HUES48 (cell line): ENCODE results near the gene ZSCAN9.

Experiments used
- H3K27ac ChIP-seq: one replicate; pipeline ENCODE4 v1.7.0; 2013; ENCODE audit warnings: low read depth, low read length, inconsistent platforms
- H3K27me3 ChIP-seq: 2 replicates; pipeline ENCODE4 v1.6.1; 2013; ENCODE audit warnings: mild to moderate bottlenecking, low read length; ENCODE audit not compliant: control insufficient read depth, insufficient read depth
- H3K36me3 ChIP-seq: 2 replicates; pipeline ENCODE4 v1.6.1; 2013; ENCODE audit warnings: low read length; ENCODE audit not compliant: control insufficient read depth, insufficient read depth
- H3K4me1 ChIP-seq: 2 replicates; pipeline ENCODE4 v1.6.1; 2013; ENCODE audit warnings: mild to moderate bottlenecking, low read length; ENCODE audit not compliant: control insufficient read depth, insufficient read depth
- H3K4me3 ChIP-seq: 2 replicates; pipeline ENCODE4 v1.5.1; 2013; ENCODE audit warnings: mild to moderate bottlenecking, low read depth, low read length
- H3K9ac ChIP-seq: 2 replicates; pipeline ENCODE4 v1.6.1; 2013; ENCODE audit warnings: mild to moderate bottlenecking, low read depth, low read length, moderate library complexity
- H3K9me3 ChIP-seq: 2 replicates; pipeline ENCODE4 v1.6.1; 2013; ENCODE audit warnings: low read length; ENCODE audit not compliant: control insufficient read depth, insufficient read depth

The ZSCAN9 gene

DNA sequence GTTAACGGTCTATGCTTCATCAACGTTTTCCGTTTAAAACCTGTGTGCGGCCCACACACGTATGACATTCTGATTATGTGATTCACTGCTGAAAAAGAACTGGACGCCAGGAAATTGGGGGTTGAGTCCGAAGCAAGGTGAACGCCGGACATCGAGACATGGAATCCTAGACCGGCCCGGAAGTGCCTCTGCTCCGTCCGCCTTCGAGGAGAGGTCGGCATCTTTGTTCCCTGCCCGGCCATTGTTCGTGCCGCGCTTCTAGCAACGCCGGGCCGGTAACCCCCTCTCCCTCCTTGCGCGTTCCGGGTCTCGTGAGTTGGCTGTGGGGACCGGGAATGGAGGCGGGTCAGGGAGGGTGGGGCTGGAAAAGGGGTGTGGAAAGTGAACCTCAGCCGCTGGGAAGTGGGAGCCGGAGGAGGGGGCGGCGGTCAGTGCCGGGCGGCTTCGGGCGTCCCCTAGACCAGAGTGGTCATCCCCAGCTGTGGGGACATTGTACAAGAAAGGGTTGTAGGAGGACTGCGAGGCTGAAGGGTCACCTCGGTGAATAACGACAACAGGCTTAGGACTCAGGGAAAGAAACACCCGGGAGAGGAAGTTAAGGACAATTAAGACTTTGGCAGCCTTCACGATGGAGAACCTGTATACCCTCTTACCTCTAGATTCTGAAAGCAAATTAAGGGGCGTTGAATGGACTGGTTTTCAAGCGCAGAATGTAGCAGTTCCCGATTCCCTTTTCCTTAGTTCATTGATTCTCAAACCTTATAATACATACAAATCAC lies at the start of gene ZSCAN9:
Gene ZSCAN9 (plus strand): TSS at position 220 of the 779 bp plus-strand sequence. CDS start 1,810 bp downstream, outside the sequence.
- Histone ChIP-seq H3K27ac (peak within 1 kb of the TSS; percentile 77), H3K4me3 (peak within 1 kb of the TSS; percentile 94), H3K9me3 (no peaks in the 10 kb centered on the region; the same call in 1 of the 2 replicates), H3K36me3 (peaks cover 31% of the 10 kb centered on the region), H3K9ac (peak within 1 kb of the TSS; percentile 14), H3K4me1 (0 out of 2 replicates have a peak, but pooled peaks cover 6% of the 10 kb centered on the region), H3K27me3 (peaks cover 39% of the 10 kb centered on the region)

DNA sequence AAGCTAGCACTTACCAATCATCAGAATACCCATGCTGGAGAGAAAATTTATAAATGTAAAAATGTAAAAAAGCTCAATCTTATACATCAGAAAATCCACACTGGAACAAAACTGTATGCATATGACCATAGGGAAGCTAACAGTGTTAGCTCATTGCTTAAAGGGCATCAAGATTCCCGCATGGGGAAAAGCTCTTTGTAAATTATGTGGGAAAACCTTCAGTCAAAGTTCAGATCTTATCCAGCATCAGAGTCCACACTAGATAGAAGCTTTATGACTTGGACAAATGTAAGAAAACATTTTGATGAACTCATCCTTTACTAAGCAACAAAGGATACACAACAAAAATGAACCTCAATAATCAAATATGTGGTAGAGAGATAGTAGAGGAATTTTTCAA lies 48.7 kb upstream of the ZSCAN9 start:
- Histone ChIP-seq H3K4me3 (no peak overlapping the region), H3K9me3 (no peaks in the 10 kb centered on the region), H3K36me3 (no peaks in the 10 kb centered on the region), H3K27me3 (peaks cover 3% of the 10 kb centered on the region; the same call in 1 of the 2 replicates), H3K4me1 (no peaks in the 10 kb centered on the region), H3K27ac (no peak overlapping the region), H3K9ac (no peak overlapping the region)

DNA sequence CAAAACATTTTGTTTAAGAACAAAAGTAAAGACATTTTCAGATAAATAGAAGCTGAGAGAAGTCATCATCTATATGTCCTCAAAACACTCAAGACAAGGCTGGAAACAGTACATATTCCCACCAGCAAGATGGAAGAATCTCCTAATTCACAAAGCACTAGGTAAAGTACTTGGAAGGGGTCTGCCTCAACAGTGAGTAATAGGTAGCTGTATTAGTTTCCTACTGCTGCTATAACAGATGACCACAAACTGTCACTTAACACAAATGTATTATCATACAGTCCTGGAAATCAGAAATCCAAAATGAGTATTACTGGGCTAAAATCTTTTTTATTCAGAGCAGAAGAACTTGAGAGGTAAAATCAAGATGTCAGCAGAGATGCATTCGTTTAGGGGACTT lies 42.8 kb upstream of the ZSCAN9 start:
- Histone ChIP-seq H3K9me3 (peaks cover 9% of the 10 kb centered on the region), H3K4me1 (no peaks in the 10 kb centered on the region), H3K27me3 (no peaks in the 10 kb centered on the region; the same call in 1 of the 2 replicates), H3K36me3 (no peaks in the 10 kb centered on the region), H3K27ac (no peak overlapping the region), H3K9ac (no peak overlapping the region), H3K4me3 (no peak overlapping the region)

DNA sequence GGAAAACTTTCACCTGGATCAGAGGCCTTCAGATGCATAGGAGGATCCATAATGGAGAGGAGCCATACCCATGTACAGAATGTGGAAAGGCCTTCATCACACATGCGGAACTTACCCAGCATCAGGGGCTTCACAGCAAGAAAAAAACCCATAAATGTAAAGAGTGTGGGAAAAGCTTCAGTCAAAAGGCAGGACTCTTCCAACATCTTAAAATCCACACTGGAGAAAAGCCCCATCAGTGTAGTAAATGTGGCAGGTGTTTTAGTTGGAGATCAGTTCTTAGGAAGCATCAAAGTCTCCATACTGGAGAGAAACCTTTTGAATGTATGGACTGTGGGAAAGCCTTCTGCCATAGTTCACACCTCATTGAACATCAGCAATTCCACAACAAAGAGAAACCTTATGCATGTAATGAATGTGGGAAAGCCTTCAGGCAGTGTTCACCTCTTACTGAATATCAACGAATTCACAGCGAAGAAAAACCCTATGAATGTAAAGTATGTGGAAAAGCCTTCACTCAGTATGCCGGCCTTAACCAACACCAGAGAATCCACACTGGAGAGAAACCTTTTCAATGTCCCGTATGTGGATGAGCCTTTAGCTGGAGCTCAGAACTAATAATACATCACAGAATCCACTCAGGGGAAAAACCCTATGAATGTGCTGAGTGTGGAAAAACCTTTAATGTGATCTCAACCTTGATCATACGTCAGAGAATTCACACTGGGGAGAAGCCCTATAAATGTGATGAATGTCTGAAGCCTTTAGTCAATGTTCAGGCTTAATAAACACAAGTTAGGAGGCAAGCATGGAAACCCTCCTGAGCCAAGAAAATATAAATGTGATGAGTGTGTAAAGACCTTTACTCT lies 36.7 kb upstream of the ZSCAN9 start:
- Histone ChIP-seq H3K9me3 (peaks cover 42% of the 10 kb centered on the region), H3K4me1 (no peaks in the 10 kb centered on the region), H3K4me3 (no peak overlapping the region), H3K27me3 (no peaks in the 10 kb centered on the region), H3K27ac (no peak overlapping the region), H3K9ac (no peak overlapping the region), H3K36me3 (no peaks in the 10 kb centered on the region)

DNA sequence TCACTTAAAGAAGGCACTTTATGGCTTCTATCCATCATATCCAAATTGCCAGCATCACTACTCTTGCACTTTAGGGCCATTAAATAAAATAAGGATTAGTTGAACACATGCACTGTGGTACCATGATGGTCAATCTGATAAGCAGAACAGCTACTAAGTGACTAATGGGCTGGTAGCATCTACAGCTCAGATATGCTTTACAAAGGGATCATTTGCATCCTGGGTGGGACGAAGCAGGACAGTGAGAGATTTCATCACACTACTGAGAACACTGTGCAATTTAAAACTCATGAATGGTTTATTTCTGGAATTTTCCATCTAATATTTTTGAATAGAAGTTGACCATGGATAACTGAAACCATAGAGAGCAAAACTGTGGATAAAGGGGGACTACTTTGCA lies 25.1 kb upstream of the ZSCAN9 start:
- Histone ChIP-seq H3K4me1 (peaks cover 2% of the 10 kb centered on the region; the same call in 1 of the 2 replicates), H3K9ac (no peak overlapping the region), H3K27me3 (peaks cover 35% of the 10 kb centered on the region), H3K9me3 (no peaks in the 10 kb centered on the region), H3K27ac (no peak overlapping the region), H3K36me3 (no peaks in the 10 kb centered on the region), H3K4me3 (no peak overlapping the region)

DNA sequence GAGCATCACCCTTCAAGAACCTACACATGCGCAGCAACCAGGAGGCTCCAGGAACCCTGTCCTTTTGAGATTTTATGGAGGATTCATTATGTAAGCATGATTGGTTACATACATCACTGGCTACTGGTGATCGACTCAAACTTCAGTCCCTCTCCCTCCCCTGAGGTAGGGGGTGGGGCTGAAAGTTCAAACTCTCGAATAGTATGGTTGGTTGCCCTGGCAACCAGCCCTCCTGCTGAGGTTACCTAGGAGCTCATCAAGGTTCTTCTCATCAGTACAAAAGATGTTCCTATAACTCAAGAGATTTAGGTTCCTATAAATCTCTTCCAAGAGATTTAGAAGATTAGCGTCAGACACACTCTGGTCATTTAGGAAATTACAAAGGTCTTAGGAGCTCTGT lies 21.9 kb upstream of the ZSCAN9 start:
- no peak overlapping the region for H3K9ac ChIP-seq
- H3K36me3 ChIP-seq: no peaks in the 10 kb centered on the region
- no peak overlapping the region for H3K27ac ChIP-seq
- peaks cover 2% of the 10 kb centered on the region; the same call in 1 of the 2 replicates for H3K4me1 ChIP-seq
- H3K4me3 ChIP-seq: no peak overlapping the region
- H3K27me3 ChIP-seq: peaks cover 67% of the 10 kb centered on the region
- H3K9me3 ChIP-seq: no peaks in the 10 kb centered on the region

DNA sequence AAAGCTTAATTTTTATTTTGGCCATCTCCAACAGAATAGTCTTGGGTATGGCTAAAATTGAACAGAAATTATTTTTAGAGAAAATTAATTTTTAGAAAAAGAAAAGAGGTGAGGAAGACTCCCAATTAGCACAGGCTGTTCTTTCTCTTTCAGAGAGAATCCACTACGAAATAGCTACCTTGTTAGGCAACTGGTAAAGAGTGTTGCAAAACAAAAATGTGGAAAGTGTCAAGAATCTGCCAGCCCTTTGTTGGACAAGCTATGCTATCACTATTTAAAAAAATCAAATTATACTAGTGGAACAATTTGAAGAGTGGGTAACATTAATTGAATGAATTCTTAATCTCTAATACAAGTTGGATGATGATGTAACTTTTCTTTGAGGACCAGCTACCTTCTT lies 19.2 kb upstream of the ZSCAN9 start:
- Histone ChIP-seq H3K4me1 (peaks cover 2% of the 10 kb centered on the region; the same call in 1 of the 2 replicates), H3K4me3 (no peak overlapping the region), H3K27ac (no peak overlapping the region), H3K27me3 (peaks cover 82% of the 10 kb centered on the region), H3K9me3 (no peaks in the 10 kb centered on the region), H3K36me3 (no peaks in the 10 kb centered on the region), H3K9ac (no peak overlapping the region)

DNA sequence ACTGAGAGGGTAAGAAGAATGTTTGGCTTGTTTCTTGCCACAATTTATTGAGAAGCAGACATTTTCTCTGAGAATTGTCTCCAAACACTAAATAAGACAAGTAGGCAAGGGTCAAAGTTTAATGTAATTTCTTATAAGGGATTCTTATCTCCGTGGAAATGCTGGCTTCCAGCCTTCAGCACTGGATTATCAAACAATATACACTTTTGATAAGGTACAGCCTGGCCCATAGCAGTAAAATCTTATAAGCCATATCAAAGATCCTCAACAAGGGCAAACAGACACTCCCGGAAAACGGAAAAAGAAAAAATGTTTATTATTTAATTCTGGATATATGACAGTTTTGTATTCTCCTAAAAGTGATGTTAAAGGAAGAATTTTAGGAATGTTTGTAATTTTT lies 18.5 kb upstream of the ZSCAN9 start:
- Histone ChIP-seq H3K4me3 (no peak overlapping the region), H3K36me3 (no peaks in the 10 kb centered on the region), H3K4me1 (peaks cover 2% of the 10 kb centered on the region; the same call in 1 of the 2 replicates), H3K27ac (no peak overlapping the region), H3K27me3 (peaks cover 87% of the 10 kb centered on the region), H3K9ac (no peak overlapping the region), H3K9me3 (no peaks in the 10 kb centered on the region)

DNA sequence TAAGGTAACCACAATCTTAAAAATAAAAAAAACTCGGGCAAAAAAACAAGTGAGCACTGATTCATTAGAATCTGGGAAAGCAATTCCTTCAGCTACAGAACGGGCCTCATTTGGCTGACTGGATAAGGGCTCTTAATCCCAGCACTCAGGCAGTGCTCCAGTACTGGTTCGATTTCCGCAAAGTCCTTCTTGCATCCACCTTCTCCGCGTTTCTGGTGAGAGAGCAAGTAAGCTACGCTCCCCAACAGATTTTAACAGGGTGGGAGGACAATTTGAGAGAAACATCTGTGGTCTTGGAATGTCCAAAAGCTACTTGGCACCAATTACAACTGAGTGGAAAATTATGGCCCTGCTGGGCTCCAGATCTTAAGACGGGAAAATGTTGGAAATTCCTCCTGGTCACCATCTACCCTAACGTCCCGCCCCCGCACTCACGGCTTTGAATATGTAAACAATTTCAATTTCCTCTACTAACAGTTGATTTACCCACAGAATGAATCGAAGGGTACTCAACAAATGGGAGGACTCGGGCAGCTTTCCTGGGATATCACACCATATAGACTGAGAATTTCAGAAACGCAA lies 18.1 kb upstream of the ZSCAN9 start:
- Histone ChIP-seq H3K36me3 (no peaks in the 10 kb centered on the region), H3K9me3 (no peaks in the 10 kb centered on the region), H3K27ac (no peak overlapping the region), H3K4me3 (peak overlapping the region; percentile 67), H3K4me1 (peaks cover 2% of the 10 kb centered on the region; the same call in 1 of the 2 replicates), H3K9ac (peak overlapping the region; percentile 19; the same call in 1 of the 2 replicates), H3K27me3 (peaks cover 87% of the 10 kb centered on the region)

DNA sequence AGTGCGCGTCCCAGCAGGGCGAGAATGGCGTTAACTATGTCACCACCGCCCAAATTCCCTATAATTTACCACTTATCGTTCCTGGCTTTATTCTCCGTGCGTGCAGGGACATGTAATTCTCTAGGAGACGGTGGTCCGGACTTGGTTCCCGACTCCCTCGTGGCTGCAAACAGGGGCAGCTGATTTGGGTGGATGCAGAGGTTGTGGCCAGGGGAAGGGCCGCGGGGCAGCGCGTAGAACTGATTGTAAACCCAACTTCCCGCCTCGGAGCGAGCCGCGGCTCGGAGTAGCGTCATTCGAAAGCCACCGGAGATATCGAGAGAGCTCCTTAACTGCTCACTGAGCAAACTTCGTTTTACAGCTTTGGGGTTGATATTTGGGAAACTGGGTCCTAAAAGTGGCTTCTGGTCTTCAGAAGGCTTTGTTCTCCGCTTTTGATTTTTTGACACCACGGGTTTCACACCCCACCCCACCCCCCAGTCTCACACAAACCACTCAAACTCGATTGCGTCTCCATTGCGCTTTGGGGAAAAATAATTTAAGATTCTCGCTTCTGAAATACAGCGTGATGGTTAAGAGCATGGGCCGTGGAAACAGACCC lies 17.5 kb upstream of the ZSCAN9 start:
- Histone ChIP-seq H3K4me3 (peak overlapping the region; percentile 67), H3K9ac (peak overlapping the region; percentile 19; the same call in 1 of the 2 replicates), H3K27me3 (peaks cover 87% of the 10 kb centered on the region), H3K9me3 (no peaks in the 10 kb centered on the region), H3K36me3 (no peaks in the 10 kb centered on the region), H3K27ac (no peak overlapping the region), H3K4me1 (peaks cover 2% of the 10 kb centered on the region; the same call in 1 of the 2 replicates)
